CD4-positive, alpha-beta T cell (primary cell): ENCODE data around the gene SAYSD1. TPM values are rescaled to one million over a fixed set of nuclear protein-coding genes. Genes with fewer than 3 reads are reported as not detected.

Experiments
- ATAC-seq: fragments of 200-7000 bp; cut with Tn5 transposase; one replicate; pipeline ENCODE4 v1.10.0; 2022; ENCODE audit warnings: mild to moderate bottlenecking; ENCODE audit not compliant: poor library complexity
- CTCF ChIA-PET: fragments of 350-600 bp; sonication (Branson Sonifier 250); formaldehyde crosslinking; loops from one replicate; lab custom pipeline; 2021; ENCODE audit warnings: antibody characterized with exemption, inconsistent platforms; lab: Charles Lee
- POLR2A ChIA-PET: fragments of 350-600 bp; sonication (Branson Sonifier 250); formaldehyde crosslinking; loops from one replicate; lab custom pipeline; 2021; ENCODE audit warnings: antibody characterized with exemption, inconsistent platforms; lab: Charles Lee
- DNase-seq, 14 experiments: peaks; one replicate each; pipeline ENCODE4 v3.0.0-alpha.2; 2013 to 2020; ENCODE audit warnings: mixed read lengths in 2 of 14
- H3K27ac ChIP-seq, 2 donors: one replicate each; pipeline versions ENCODE4 v1.5.1 to v1.7.0; 2013; ENCODE audit warnings: low read length in 2 of 2, low read depth in 1 of 2, mild to moderate bottlenecking in 1 of 2
- H3K27me3 ChIP-seq, 2 experiments: 1 replicate in 1 of 2; 2 replicates in 1 of 2; pipeline versions ENCODE4 v1.6.1 to v1.7.0; 2013; ENCODE audit warnings: low read length in 2 of 2, control low read depth in 1 of 2, mild to moderate bottlenecking in 1 of 2, moderate library complexity in 1 of 2; ENCODE audit not compliant: insufficient read depth in 2 of 2, control insufficient read depth in 1 of 2
- H3K36me3 ChIP-seq: one replicate; pipeline ENCODE4 v1.6.1; 2013; ENCODE audit warnings: low read length, control low read depth; ENCODE audit not compliant: insufficient read depth
- H3K4me1 ChIP-seq: one replicate; pipeline ENCODE4 v1.6.1; 2013; ENCODE audit warnings: low read length, control low read depth; ENCODE audit not compliant: insufficient read depth
- H3K4me3 ChIP-seq: one replicate; pipeline ENCODE4 v1.5.1; 2013; ENCODE audit warnings: mild to moderate bottlenecking, low read length, moderate library complexity
- H3K9me3 ChIP-seq, 2 experiments: 1 replicate in 1 of 2; 2 replicates in 1 of 2; pipeline versions ENCODE4 v1.6.1 to v1.7.0; 2013; ENCODE audit warnings: low read length in 2 of 2, mild to moderate bottlenecking in 2 of 2, control low read depth in 1 of 2, moderate library complexity in 1 of 2; ENCODE audit not compliant: control insufficient read depth in 1 of 2, insufficient read depth in 1 of 2
- H3K27ac Mint-ChIP-seq: one replicate; pipeline ENCODE4 v1.8.0; 2020; ENCODE audit warnings: mixed read lengths
- H3K27me3 Mint-ChIP-seq: one replicate; pipeline ENCODE4 v1.8.0; 2021; ENCODE audit warnings: mixed read lengths
- H3K36me3 Mint-ChIP-seq: one replicate; pipeline ENCODE4 v1.8.0; 2021; ENCODE audit warnings: low read depth, mixed read lengths
- H3K4me1 Mint-ChIP-seq: one replicate; pipeline ENCODE4 v1.8.0; 2021; ENCODE audit warnings: low read depth, mixed read lengths
- H3K4me3 Mint-ChIP-seq: one replicate; pipeline ENCODE4 v1.8.0; 2020; ENCODE audit warnings: mild to moderate bottlenecking, mixed read lengths
- H3K9me3 Mint-ChIP-seq: one replicate; pipeline ENCODE4 v1.8.0; 2020; ENCODE audit warnings: mixed read lengths
- CTCF ChIP-seq: fragments of 200-600 bp; IDR thresholded peaks from one replicate; pipeline ENCODE4 v1.8.0; 2022; ENCODE audit warnings: antibody characterized with exemption, mild to moderate bottlenecking
- intact Hi-C, 2 experiments: fragments of 100-400 bp; cut with DNase I in 1 of 2; cut with micrococcal nuclease in 1 of 2; formaldehyde crosslinking; loops; one replicate each; pipeline versions ENCODE4 v1.15.1 to v1.9.0; 2023 to 2025; cut with DNase I, micrococcal nuclease
- total RNA-seq, 174 experiments: library from RNA in 2 of 174; stranded (reverse) in 2 of 174; gene quantifications; one replicate each; pipeline ENCODE4 v1.2.3 and lab custom pipeline; 2021 to 2026

SAYSD1 gene
- total RNA-seq, 2 experiments from 2014 or later = 18.7 to 21.3 TPM

DNA sequence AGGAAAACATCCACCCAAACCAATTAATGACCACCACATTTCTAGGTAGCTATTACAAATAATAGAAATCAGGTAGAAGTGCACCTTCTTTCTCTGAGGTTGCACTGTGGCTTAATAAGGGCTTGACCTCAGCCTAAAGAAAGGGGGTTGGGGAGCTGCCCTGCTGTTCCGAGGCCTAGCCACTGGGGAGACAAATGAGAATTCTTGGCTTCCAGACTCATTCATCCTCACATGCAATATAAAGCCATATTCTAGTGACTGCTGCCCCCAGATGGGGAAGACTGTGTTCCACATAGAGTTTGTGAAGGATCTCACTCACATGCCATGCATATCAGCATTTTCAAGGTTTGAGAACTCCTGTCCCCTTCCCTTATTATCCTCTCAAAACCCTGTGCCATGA, 22.9 kb downstream of the SAYSD1 start:
- Mint-ChIP-seq H3K27me3 (peaks cover 35% of the 10 kb centered on the region), H3K9me3 (no peaks in the 10 kb centered on the region), H3K4me3 (no peak overlapping the region), H3K36me3 (no peaks in the 10 kb centered on the region), H3K27ac (no peak overlapping the region), H3K4me1 (no peaks in the 10 kb centered on the region)
- no peak overlapping the region for H3K4me3 ChIP-seq
- no peaks in the 10 kb centered on the region for H3K9me3 ChIP-seq
- TF ChIP-seq CTCF = no peak
- no peaks in the 10 kb centered on the region for H3K4me1 ChIP-seq
- CTCF ChIA-PET = no interaction called here
- H3K27me3 ChIP-seq = peaks cover 23 to 28% of the 10 kb centered on the region in 2 experiments
- POLR2A ChIA-PET = interaction anchor here (0.9 kb wide), 1 partner anchor 10 kb away, joined by 5 read pairs; no protein-coding TSS in a partner anchor
- intact Hi-C loops = loop anchor here in 1 of 2 experiments (10.0 kb wide), 1 partner anchor 213 kb away; no protein-coding TSS in a partner anchor
- DNase-seq (no peak), ATAC-seq (no peak)
- no peaks in the 10 kb centered on the region for H3K36me3 ChIP-seq
- no peak overlapping the region for H3K27ac ChIP-seq

- Mint-ChIP-seq H3K9me3 (no peaks in the 10 kb centered on the region), H3K27me3 (peaks cover 44% of the 10 kb centered on the region), H3K27ac (no peak overlapping the region), H3K4me3 (no peak overlapping the region), H3K4me1 (no peaks in the 10 kb centered on the region), H3K36me3 (no peaks in the 10 kb centered on the region)
- DNase-seq = no peak
- Histone ChIP-seq H3K27me3 (peaks cover 24 to 28% of the 10 kb centered on the region in 2 experiments), H3K27ac (no peak overlapping the region), H3K4me3 (no peak overlapping the region), H3K4me1 (no peaks in the 10 kb centered on the region), H3K36me3 (no peaks in the 10 kb centered on the region), H3K9me3 (no peaks in the 10 kb centered on the region)
- ChIA-PET CTCF (interaction anchor here (1.0 kb wide), 1 partner anchor 18 kb away, joined by 3 read pairs; no protein-coding TSS in a partner anchor), POLR2A (interaction anchor here (0.9 kb wide), 1 partner anchor 11 kb away, joined by 5 read pairs; no protein-coding TSS in a partner anchor)
- no peak for ATAC-seq
- TF ChIP-seq CTCF = no peak
- intact Hi-C loops = loop anchor here in 1 of 2 experiments (10.0 kb wide), 1 partner anchor 214 kb away; no protein-coding TSS in a partner anchor
Measured at GRCh38 chr6:39091220-39091619, 23.8 kb downstream of the SAYSD1 start.

- Mint-ChIP-seq H3K9me3 (no peaks in the 10 kb centered on the region), H3K36me3 (no peaks in the 10 kb centered on the region), H3K27me3 (peaks cover 44% of the 10 kb centered on the region), H3K4me3 (no peak overlapping the region), H3K4me1 (no peaks in the 10 kb centered on the region), H3K27ac (no peak overlapping the region)
- DNase-seq (no peak), ATAC-seq (no peak)
- no peaks in the 10 kb centered on the region for H3K36me3 ChIP-seq
- intact Hi-C loops = loop anchor here in 1 of 2 experiments (10.0 kb wide), 1 partner anchor 215 kb away; no protein-coding TSS in a partner anchor
- ChIA-PET CTCF (interaction anchor here (1.0 kb wide), 1 partner anchor 19 kb away, joined by 3 read pairs; no protein-coding TSS in a partner anchor), POLR2A (no interaction called here)
- no peak overlapping the region for H3K4me3 ChIP-seq
- no peak for TF ChIP-seq CTCF
- no peaks in the 10 kb centered on the region for H3K4me1 ChIP-seq
- no peaks in the 10 kb centered on the region for H3K9me3 ChIP-seq
- H3K27me3 ChIP-seq = peaks cover 26 to 28% of the 10 kb centered on the region in 2 experiments
- H3K27ac ChIP-seq = no peak overlapping the region
Measured at GRCh38 chr6:39090036-39090435, 24.9 kb downstream of the SAYSD1 start.
